ENCODE measurements around the gene MRPS6.

MRPS6 gene

GRCh38 chr21:34043333-34043732, 30.0 kb upstream of the MRPS6 start:
- TF ChIP-seq CTCF (IDR thresholded peaks at IDR 0.05; ENCODE audit: insufficient read depth, low read depth, low read length, missing control alignments), result no peak
- DNase-seq (ENCODE audit: low read depth), result peak; percentile 63
- H3K4me3 ChIP-seq (ENCODE audit: low read length), result no peak overlapping the region

GRCh38 chr21:34046917-34047316, 26.5 kb upstream of the MRPS6 start:
- TF ChIP-seq CTCF (IDR thresholded peaks at IDR 0.05; ENCODE audit: insufficient read depth, low read depth, low read length, missing control alignments), result no peak
- no peak overlapping the region for H3K4me3 ChIP-seq (ENCODE audit: low read length)
- DNase-seq (ENCODE audit: low read depth), result no peak

- H3K4me3 ChIP-seq (ENCODE audit: low read length), result no peak overlapping the region
- no peak for TF ChIP-seq CTCF (IDR thresholded peaks at IDR 0.05; ENCODE audit: insufficient read depth, low read depth, low read length, missing control alignments)
- no peak for DNase-seq (ENCODE audit: low read depth)
Measured at GRCh38 chr21:34047835-34048234, 25.5 kb upstream of the MRPS6 start.

GRCh38 chr21:34052171-34052570, 21.2 kb upstream of the MRPS6 start:
- no peak overlapping the region for H3K4me3 ChIP-seq (ENCODE audit: low read length)
- TF ChIP-seq CTCF (IDR thresholded peaks at IDR 0.05; ENCODE audit: insufficient read depth, low read depth, low read length, missing control alignments), result no peak
- DNase-seq (ENCODE audit: low read depth), result no peak

GRCh38 chr21:34054259-34054658, 19.1 kb upstream of the MRPS6 start:
- no peak overlapping the region for H3K4me3 ChIP-seq (ENCODE audit: low read length)
- TF ChIP-seq CTCF (IDR thresholded peaks at IDR 0.05; ENCODE audit: insufficient read depth, low read depth, low read length, missing control alignments), result no peak
- DNase-seq (ENCODE audit: low read depth), result no peak

GRCh38 chr21:34055615-34056014, 17.8 kb upstream of the MRPS6 start:
- TF ChIP-seq CTCF (IDR thresholded peaks at IDR 0.05; ENCODE audit: insufficient read depth, low read depth, low read length, missing control alignments), result no peak
- H3K4me3 ChIP-seq (ENCODE audit: low read length), result no peak overlapping the region
- DNase-seq (ENCODE audit: low read depth), result no peak

GRCh38 chr21:34061983-34062382, 11.4 kb upstream of the MRPS6 start:
- H3K4me3 ChIP-seq (ENCODE audit: low read length), result no peak overlapping the region
- TF ChIP-seq CTCF (IDR thresholded peaks at IDR 0.05; ENCODE audit: insufficient read depth, low read depth, low read length, missing control alignments), result no peak
- peak; percentile 31 for DNase-seq (ENCODE audit: low read depth)
